HepG2 (cell line): ENCODE measurements around the gene RBBP9. TPM values are rescaled to one million over a fixed set of nuclear protein-coding genes. Genes with fewer than 3 reads are reported as not detected.
A peak's percentile ranks its signal among the peaks of the same experiment; 100 is the strongest.

Source experiments
- ARID5B ChIP-seq: IDR thresholded peaks from 2 replicates; pipeline ENCODE4 v1.4.0; 2020; ENCODE audit warnings: mild to moderate bottlenecking, missing genetic modification reagents
- ELF1 ChIP-seq: sonication (generic); formaldehyde crosslinking; IDR thresholded peaks from 2 replicates; pipeline ENCODE4 v1.4.0; 2020; ENCODE audit warnings: missing genetic modification reagents
- GFI1 ChIP-seq: sonication (generic); formaldehyde crosslinking; IDR thresholded peaks from 2 replicates; pipeline ENCODE4 v1.5.0; 2020; ENCODE audit warnings: missing genetic modification reagents, mild to moderate bottlenecking, borderline replicate concordance
- GLI4 ChIP-seq: sonication (generic); formaldehyde crosslinking; IDR thresholded peaks from 2 replicates; pipeline ENCODE4 v1.5.1; 2020; ENCODE audit warnings: missing genetic modification reagents, mild to moderate bottlenecking, moderate library complexity, borderline replicate concordance
- HNRNPH1 ChIP-seq: fragments of 200-400 bp; formaldehyde crosslinking; optimal IDR thresholded peaks from 2 replicates; pipeline ENCODE3; 2017; ENCODE audit warnings: mild to moderate bottlenecking, low read depth, low read length
- HNRNPLL ChIP-seq: fragments of 200-400 bp; formaldehyde crosslinking; IDR thresholded peaks from 2 replicates; pipeline ENCODE4 v1.6.1; 2017; ENCODE audit warnings: mild to moderate bottlenecking, low read depth, low read length; ENCODE audit not compliant: poor library complexity, severe bottlenecking
- JDP2 ChIP-seq: sonication (generic); formaldehyde crosslinking; IDR thresholded peaks from 2 replicates; pipeline ENCODE4 v1.8.1; 2022; ENCODE audit warnings: missing genetic modification reagents, borderline replicate concordance
- NFAT5 ChIP-seq: sonication (generic); formaldehyde crosslinking; IDR thresholded peaks from 2 replicates; pipeline ENCODE4 v1.4.0; 2020; ENCODE audit warnings: missing genetic modification reagents
- SIX4 ChIP-seq: sonication (generic); formaldehyde crosslinking; IDR thresholded peaks from 2 replicates; pipeline ENCODE4 v1.4.0; 2020; ENCODE audit warnings: missing genetic modification reagents
- TBP ChIP-seq: sonication (generic); formaldehyde crosslinking; IDR thresholded peaks from 2 replicates; pipeline ENCODE4 v1.5.0; 2020; ENCODE audit warnings: missing genetic modification reagents
- ZBTB38 ChIP-seq: sonication (generic); formaldehyde crosslinking; IDR thresholded peaks from 2 replicates; pipeline ENCODE4 v1.5.1; 2020; ENCODE audit warnings: mild to moderate bottlenecking, missing genetic modification reagents
- ZNF17 ChIP-seq: sonication (generic); formaldehyde crosslinking; IDR thresholded peaks from 2 replicates; pipeline ENCODE4 v1.5.0; 2020; ENCODE audit warnings: mild to moderate bottlenecking, missing genetic modification reagents
- ZSCAN22 ChIP-seq: sonication (generic); formaldehyde crosslinking; IDR thresholded peaks from 2 replicates; pipeline ENCODE4 v1.4.0; 2020; ENCODE audit warnings: mild to moderate bottlenecking, missing genetic modification reagents
- polyA plus RNA-seq, 8 experiments: library from polyadenylated mRNA; depleted of rRNA in 3 of 8; stranded (reverse) in 7 of 8; unstranded in 1 of 8; fragments of >200 nt; fragmentation: Illumina TruSeq in 4 of 8; extraction: Trizol in 4 of 8; gene quantifications; 2 replicates each; pipeline versions ENCODE4 v1.2.1 to v1.2.3, GENCODE V29; 2011 to 2016; ENCODE audit warnings: low read depth in 4 of 8, missing spikeins in 1 of 8, mixed read lengths in 1 of 8; ENCODE audit not compliant: insufficient read depth in 1 of 8
- total RNA-seq, 5 experiments: library from RNA; depleted of rRNA; stranded (reverse); fragments of >200 nt; fragmentation: Illumina TruSeq; extraction: Trizol; gene quantifications; 2 replicates each; pipeline ENCODE4 v1.2.3, GENCODE V29; 2016; ENCODE audit warnings: low read depth in 1 of 5
- TF ChIP-seq, protein P1 (sequence below): sonication (generic); formaldehyde crosslinking; IDR thresholded peaks from 2 replicates; pipeline ENCODE4 v1.5.0; 2020; ENCODE audit warnings: mild to moderate bottlenecking, missing genetic modification reagents, borderline replicate concordance

Gene RBBP9
- total and polyA plus RNA-seq, 2 of the 13 experiments (the other 11 are each of a cell fraction or from before 2014, with no cell fraction given) = 28.0 to 56.3 TPM

- TF ChIP-seq NFAT5 (CRISPR knock-in tag) = peak; percentile 56; the same call in 1 of the 2 replicates
- no peak; the same call in 1 of the 2 replicates for TF ChIP-seq JDP2
- TF ChIP-seq, protein P1, sequence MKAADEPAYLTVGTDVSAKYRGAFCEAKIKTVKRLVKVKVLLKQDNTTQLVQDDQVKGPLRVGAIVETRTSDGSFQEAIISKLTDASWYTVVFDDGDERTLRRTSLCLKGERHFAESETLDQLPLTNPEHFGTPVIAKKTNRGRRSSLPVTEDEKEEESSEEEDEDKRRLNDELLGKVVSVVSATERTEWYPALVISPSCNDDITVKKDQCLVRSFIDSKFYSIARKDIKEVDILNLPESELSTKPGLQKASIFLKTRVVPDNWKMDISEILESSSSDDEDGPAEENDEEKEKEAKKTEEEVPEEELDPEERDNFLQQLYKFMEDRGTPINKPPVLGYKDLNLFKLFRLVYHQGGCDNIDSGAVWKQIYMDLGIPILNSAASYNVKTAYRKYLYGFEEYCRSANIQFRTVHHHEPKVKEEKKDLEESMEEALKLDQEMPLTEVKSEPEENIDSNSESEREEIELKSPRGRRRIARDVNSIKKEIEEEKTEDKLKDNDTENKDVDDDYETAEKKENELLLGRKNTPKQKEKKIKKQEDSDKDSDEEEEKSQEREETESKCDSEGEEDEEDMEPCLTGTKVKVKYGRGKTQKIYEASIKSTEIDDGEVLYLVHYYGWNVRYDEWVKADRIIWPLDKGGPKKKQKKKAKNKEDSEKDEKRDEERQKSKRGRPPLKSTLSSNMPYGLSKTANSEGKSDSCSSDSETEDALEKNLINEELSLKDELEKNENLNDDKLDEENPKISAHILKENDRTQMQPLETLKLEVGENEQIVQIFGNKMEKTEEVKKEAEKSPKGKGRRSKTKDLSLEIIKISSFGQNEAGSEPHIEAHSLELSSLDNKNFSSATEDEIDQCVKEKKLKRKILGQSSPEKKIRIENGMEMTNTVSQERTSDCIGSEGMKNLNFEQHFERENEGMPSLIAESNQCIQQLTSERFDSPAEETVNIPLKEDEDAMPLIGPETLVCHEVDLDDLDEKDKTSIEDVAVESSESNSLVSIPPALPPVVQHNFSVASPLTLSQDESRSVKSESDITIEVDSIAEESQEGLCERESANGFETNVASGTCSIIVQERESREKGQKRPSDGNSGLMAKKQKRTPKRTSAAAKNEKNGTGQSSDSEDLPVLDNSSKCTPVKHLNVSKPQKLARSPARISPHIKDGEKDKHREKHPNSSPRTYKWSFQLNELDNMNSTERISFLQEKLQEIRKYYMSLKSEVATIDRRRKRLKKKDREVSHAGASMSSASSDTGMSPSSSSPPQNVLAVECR (CRISPR knock-in tag) = peak; percentile 96
- TF ChIP-seq GLI4 = no peak
- TF ChIP-seq SIX4 (CRISPR knock-in tag) = 0 out of 2 replicates have a peak, but pooled peaks have one; percentile 11
- TF ChIP-seq HNRNPLL = peak; percentile 98
- peak; percentile 66; the same call in 1 of the 2 replicates for TF ChIP-seq GFI1 (CRISPR knock-in tag)
- TF ChIP-seq ZNF17 = no peak
- peak; percentile 29; the same call in 1 of the 2 replicates for TF ChIP-seq ZSCAN22 (CRISPR knock-in tag)
- peak; percentile 72 for TF ChIP-seq HNRNPH1
- peak; percentile 92; the same call in 1 of the 2 replicates for TF ChIP-seq TBP (CRISPR knock-in tag)
- TF ChIP-seq ELF1 (CRISPR knock-in tag) = peak; percentile 96
- TF ChIP-seq ZBTB38 (CRISPR knock-in tag) = peak; percentile 13; the same call in 1 of the 2 replicates
- peak; percentile 67 for TF ChIP-seq ARID5B (CRISPR knock-in tag)
Measured at GRCh38 chr20:18507218-18508191, 10.5 kb upstream of the RBBP9 start, which contains the start of gene SEC23B (continued).
